H9 (cell line): ENCODE results near the gene DEFB123. TPM values are rescaled to one million over a fixed set of nuclear protein-coding genes. Genes with fewer than 3 reads are reported as not detected.

ENCODE experiments used
- DNase-seq: peaks from one replicate; pipeline ENCODE4 v3.0.0-alpha.2; 2017
- H2AFZ ChIP-seq: one replicate; pipeline ENCODE4 v1.6.1; 2013; ENCODE audit warnings: mild to moderate bottlenecking, low read length, control low read depth, moderate library complexity
- H2AK5ac ChIP-seq: 2 replicates; pipeline ENCODE4 v1.6.1; 2013; ENCODE audit warnings: low read length, control low read depth, mixed read lengths; ENCODE audit not compliant: insufficient read length
- H2BK120ac ChIP-seq: one replicate; pipeline ENCODE4 v1.6.1; 2013; ENCODE audit warnings: low read depth, mild to moderate bottlenecking, low read length, control low read depth, inconsistent platforms; ENCODE audit not compliant: poor library complexity, severe bottlenecking
- H2BK12ac ChIP-seq: 2 replicates; pipeline ENCODE4 v1.6.1; 2013; ENCODE audit warnings: low read length, control low read depth, mixed read lengths, low read depth; ENCODE audit not compliant: insufficient read length
- H2BK15ac ChIP-seq: 2 replicates; pipeline ENCODE4 v1.6.1; 2013; ENCODE audit warnings: low read depth, low read length, control low read depth
- H2BK20ac ChIP-seq: one replicate; pipeline ENCODE4 v1.6.1; 2013; ENCODE audit warnings: low read depth, mild to moderate bottlenecking, low read length, control low read depth, inconsistent platforms; ENCODE audit not compliant: poor library complexity, severe bottlenecking
- H2BK5ac ChIP-seq: 2 replicates; pipeline ENCODE4 v1.6.1; 2013; ENCODE audit warnings: low read length, control low read depth, mixed read lengths; ENCODE audit not compliant: insufficient read length
- H3K14ac ChIP-seq: 2 replicates; pipeline ENCODE4 v1.6.1; 2013; ENCODE audit warnings: low read length, control low read depth; ENCODE audit not compliant: insufficient read depth
- H3K18ac ChIP-seq: 2 replicates; pipeline ENCODE4 v1.6.1; 2013; ENCODE audit warnings: low read depth, mild to moderate bottlenecking, mixed read lengths, low read length, control low read depth; ENCODE audit not compliant: insufficient read length
- H3K23ac ChIP-seq: 2 replicates; pipeline ENCODE4 v1.6.1; 2013; ENCODE audit warnings: low read length, control low read depth, mixed read lengths, low read depth; ENCODE audit not compliant: insufficient read length
- H3K23me2 ChIP-seq: 2 replicates; pipeline ENCODE4 v1.6.1; 2013; ENCODE audit warnings: low read depth, mild to moderate bottlenecking, mixed read lengths, low read length, control low read depth; ENCODE audit not compliant: insufficient read length, poor library complexity, severe bottlenecking
- H3K27ac ChIP-seq: 2 replicates; pipeline ENCODE4 v1.5.1; 2013; ENCODE audit warnings: low read length, control low read depth, mixed read lengths, low read depth; ENCODE audit not compliant: insufficient read length
- H3K27me3 ChIP-seq: 2 replicates; pipeline ENCODE4 v1.6.1; 2013; ENCODE audit warnings: low read length, control low read depth, inconsistent platforms; ENCODE audit not compliant: insufficient read depth
- H3K4ac ChIP-seq: 2 replicates; pipeline ENCODE4 v1.6.1; 2013; ENCODE audit warnings: low read depth, mild to moderate bottlenecking, control low read depth, inconsistent platforms, low read length, moderate library complexity
- H3K4me1 ChIP-seq: 2 replicates; pipeline ENCODE4 v1.6.1; 2013; ENCODE audit warnings: low read length, control low read depth, inconsistent platforms; ENCODE audit not compliant: insufficient read depth
- H3K4me2 ChIP-seq: 2 replicates; pipeline ENCODE4 v1.6.1; 2013; ENCODE audit warnings: low read length, control low read depth, mixed read lengths; ENCODE audit not compliant: insufficient read length, insufficient read depth
- H3K56ac ChIP-seq: 2 replicates; pipeline ENCODE4 v1.6.1; 2013; ENCODE audit warnings: low read depth, mild to moderate bottlenecking, mixed read lengths, low read length, control low read depth; ENCODE audit not compliant: insufficient read length
- H3K79me1 ChIP-seq: 2 replicates; pipeline ENCODE4 v1.6.1; 2013; ENCODE audit warnings: low read depth, mild to moderate bottlenecking, moderate library complexity, low read length, control low read depth, inconsistent platforms; ENCODE audit not compliant: insufficient read depth, poor library complexity, severe bottlenecking
- H3K79me2 ChIP-seq: 2 replicates; pipeline ENCODE4 v1.6.1; 2013; ENCODE audit warnings: low read length, control low read depth, inconsistent platforms; ENCODE audit not compliant: insufficient read depth
- H3K9ac ChIP-seq: 2 replicates; pipeline ENCODE4 v1.6.1; 2013; ENCODE audit warnings: low read length, control low read depth, mixed read lengths; ENCODE audit not compliant: insufficient read length; ENCODE audit errors: extremely low read depth
- H3K9me3 ChIP-seq: one replicate; pipeline ENCODE4 v1.6.1; 2013; ENCODE audit warnings: low read depth, low read length, inconsistent platforms; ENCODE audit not compliant: control insufficient read depth
- H3T11ph ChIP-seq: one replicate; pipeline ENCODE4 v1.6.1; 2013; ENCODE audit warnings: mild to moderate bottlenecking, low read length, control low read depth, inconsistent platforms
- H4K20me1 ChIP-seq: one replicate; pipeline ENCODE4 v1.6.1; 2013; ENCODE audit not compliant: control insufficient read depth, insufficient read length, insufficient read depth
- H4K5ac ChIP-seq: 2 replicates; pipeline ENCODE4 v1.6.1; 2013; ENCODE audit warnings: low read depth, mild to moderate bottlenecking, mixed read lengths, low read length, control low read depth; ENCODE audit not compliant: insufficient read length
- H4K8ac ChIP-seq: replicated peaks from 2 replicates; pipeline ENCODE4 v1.6.1; 2013; ENCODE audit warnings: low read length, control low read depth, mixed read lengths, low read depth; ENCODE audit not compliant: insufficient read length
- H4K91ac ChIP-seq: 2 replicates; pipeline ENCODE4 v1.6.1; 2013; ENCODE audit warnings: low read depth, mild to moderate bottlenecking, moderate library complexity, mixed read lengths, low read length, control low read depth; ENCODE audit not compliant: insufficient read length
- H3K27ac Mint-ChIP-seq, 3 experiments: 2 replicates in 2 of 3; 3 replicates in 1 of 3; pipeline ENCODE4 v1.8.0; 2020 to 2021; ENCODE audit warnings: mixed read lengths in 3 of 3, mild to moderate bottlenecking in 1 of 3, moderate library complexity in 1 of 3
- H3K27me3 Mint-ChIP-seq: 2 replicates; pipeline ENCODE4 v1.8.0; 2021; ENCODE audit warnings: low read depth, mild to moderate bottlenecking, moderate library complexity, mixed read lengths
- H3K36me3 Mint-ChIP-seq, 3 experiments: 2 replicates in 2 of 3; 3 replicates in 1 of 3; pipeline ENCODE4 v1.8.0; 2020 to 2021; ENCODE audit warnings: low read depth in 3 of 3, mixed read lengths in 3 of 3; ENCODE audit not compliant: insufficient read depth in 1 of 3
- H3K4me1 Mint-ChIP-seq, 2 experiments: 2 replicates each; pipeline ENCODE4 v1.8.0; 2020; ENCODE audit warnings: mixed read lengths in 2 of 2
- H3K4me3 Mint-ChIP-seq, 2 experiments: 2 replicates in 1 of 2; 3 replicates in 1 of 2; pipeline ENCODE4 v1.8.0; 2020 to 2021; ENCODE audit warnings: mild to moderate bottlenecking in 2 of 2, mixed read lengths in 2 of 2, moderate library complexity in 1 of 2
- H3K9me3 Mint-ChIP-seq, 2 experiments: 2 replicates in 1 of 2; 3 replicates in 1 of 2; pipeline ENCODE4 v1.8.0; 2020; ENCODE audit warnings: mild to moderate bottlenecking in 2 of 2, mixed read lengths in 2 of 2, moderate library complexity in 1 of 2
- CTCF ChIP-seq: fragments of 200-600 bp; sonication (generic); conservative IDR thresholded peaks from 3 replicates; pipeline ENCODE4 v1.8.0; 2021; ENCODE audit warnings: antibody characterized with exemption, mild to moderate bottlenecking
- WGBS: extraction: QIAGEN DNeasy Blood & Tissue Kit; methylation state at CpG from one replicate; pipeline ENCODE4 v1.1.7; 2013; ENCODE audit warnings: missing lambda C conversion rate, low lambda C conversion rate, mixed read lengths; ENCODE audit not compliant: insufficient read length; ENCODE audit errors: extremely low coverage; 5-methylcytosine and 5-hydroxymethylcytosine counted together
- total RNA-seq: library from RNA; stranded (reverse); gene quantifications from 2 replicates; pipeline ENCODE4 v1.2.1, GENCODE V29; 2021

DEFB123 gene
- total RNA-seq, 1 experiment from 2014 or later, result not detected

DNA sequence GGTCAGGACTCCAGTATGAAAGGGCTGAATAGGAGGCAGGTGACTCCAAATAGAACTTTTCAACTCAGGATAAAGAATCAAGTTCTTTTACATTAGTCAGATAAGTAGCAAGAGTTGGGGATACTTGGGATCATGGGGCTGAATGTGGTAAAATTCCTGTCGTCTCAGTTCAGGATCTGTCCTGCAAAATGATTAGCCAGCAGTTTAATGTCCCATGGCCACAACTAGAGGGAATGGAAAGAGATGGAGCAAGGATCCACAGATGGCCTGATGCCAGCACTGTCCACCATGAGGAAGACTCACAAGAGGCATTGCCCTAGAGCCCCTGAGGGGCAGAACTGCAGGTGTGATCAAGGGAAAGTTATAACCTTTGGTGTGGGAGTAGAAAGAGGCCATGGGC is 36.5 kb upstream of the DEFB123 start:
- H3K23me2 ChIP-seq, result no peaks in the 10 kb centered on the region
- H3K56ac ChIP-seq, result no peak overlapping the region
- peaks cover 99% of the 10 kb centered on the region for H3K9me3 ChIP-seq
- H2BK5ac ChIP-seq, result no peak overlapping the region
- no peak overlapping the region for H3K4me2 ChIP-seq
- no CpG with 5 or more reads among the region's 1 CpG for WGBS
- H3K9me3 Mint-ChIP-seq, result peaks cover 29 to 33% of the 10 kb centered on the region in 2 experiments
- peaks cover 4 to 29% (median 12%) of the 10 kb centered on the region in 3 experiments; a peak in 6 of 7 replicates for H3K36me3 Mint-ChIP-seq
- H3K4me3 Mint-ChIP-seq, result no peak overlapping the region
- H4K20me1 ChIP-seq, result no peaks in the 10 kb centered on the region
- H4K91ac ChIP-seq, result no peak overlapping the region
- H3K18ac ChIP-seq, result no peak overlapping the region
- no peak overlapping the region for H3K4ac ChIP-seq
- no peak overlapping the region for H4K8ac ChIP-seq
- no peak overlapping the region for H3T11ph ChIP-seq
- no peak overlapping the region for H2BK12ac ChIP-seq
- H2AK5ac ChIP-seq, result no peak overlapping the region
- no peak overlapping the region for H2BK15ac ChIP-seq
- no peak overlapping the region for H3K27ac Mint-ChIP-seq
- H3K27me3 Mint-ChIP-seq, result peaks cover 2% of the 10 kb centered on the region; the same call in 1 of the 2 replicates
- DNase-seq, result no peak
- H2AFZ ChIP-seq, result no peak overlapping the region
- H3K4me1 Mint-ChIP-seq, result no peaks in the 10 kb centered on the region
- no peaks in the 10 kb centered on the region for H3K79me2 ChIP-seq
- no peak overlapping the region for H4K5ac ChIP-seq
- no peaks in the 10 kb centered on the region for H3K4me1 ChIP-seq
- H3K23ac ChIP-seq, result no peak overlapping the region
- no peak overlapping the region for H3K14ac ChIP-seq
- no peak overlapping the region for H3K27ac ChIP-seq
- no peak overlapping the region for H2BK120ac ChIP-seq
- H2BK20ac ChIP-seq, result no peak overlapping the region
- no peak for TF ChIP-seq CTCF
- H3K27me3 ChIP-seq, result no peaks in the 10 kb centered on the region
- H3K9ac ChIP-seq, result no peak overlapping the region
- no peaks in the 10 kb centered on the region for H3K79me1 ChIP-seq
